OCI-LY3 (cell line): ENCODE measurements around the gene ELF3.

Source experiments
- H2AFZ ChIP-seq: fragments of 200-600, 300-600 bp; shearing (Covaris generic); 2 replicates; pipeline ENCODE4 v1.6.0; 2014; ENCODE audit warnings: antibody characterized with exemption, low read depth, low read length
- H3K27ac ChIP-seq: fragments of 200-600, 300-600 bp; sonication (generic); 2 replicates; pipeline ENCODE4 v1.5.1; 2014; ENCODE audit warnings: mild to moderate bottlenecking, low read length, moderate library complexity, mixed read lengths
- H3K27me3 ChIP-seq: fragments of 200-600, 300-600 bp; sonication (generic); 2 replicates; pipeline ENCODE4 v1.6.1; 2014; ENCODE audit warnings: low read depth, low read length, mixed read lengths
- H3K36me3 ChIP-seq: fragments of 200-600, 300-600 bp; sonication (generic); replicated peaks from 2 replicates; pipeline ENCODE3; 2014; ENCODE audit warnings: low read depth, low read length, mixed read lengths
- H3K4me1 ChIP-seq: fragments of 300-600, 200-600 bp; sonication (generic); 2 replicates; pipeline ENCODE4 v1.6.1; 2014; ENCODE audit warnings: low read length, mixed read lengths
- H3K4me2 ChIP-seq: fragments of 200-600, 300-600 bp; sonication (generic); 2 replicates; pipeline ENCODE4 v1.6.1; 2014; ENCODE audit warnings: low read length, mixed read lengths
- H3K4me3 ChIP-seq: fragments of 300-600, 200-600 bp; sonication (generic); 2 replicates; pipeline ENCODE4 v1.5.1; 2014; ENCODE audit warnings: antibody characterized with exemption, mild to moderate bottlenecking, low read length, moderate library complexity
- H3K79me2 ChIP-seq: fragments of 300-600, 200-600 bp; shearing (Covaris generic); 2 replicates; pipeline ENCODE4 v1.6.1; 2014; ENCODE audit warnings: mild to moderate bottlenecking, low read length, mixed read lengths
- H3K9ac ChIP-seq: fragments of 300-600, 200-600 bp; shearing (Covaris generic); 2 replicates; pipeline ENCODE4 v1.6.0; 2014; ENCODE audit warnings: mild to moderate bottlenecking, low read length, moderate library complexity
- H3K9me3 ChIP-seq: fragments of 200-600, 300-600 bp; shearing (Covaris generic); 2 replicates; pipeline ENCODE4 v1.6.1; 2014; ENCODE audit warnings: low read length, mixed read lengths; ENCODE audit not compliant: insufficient read depth
- H4K20me1 ChIP-seq: fragments of 200-600, 300-600 bp; sonication (generic); 2 replicates; pipeline ENCODE4 v1.6.1; 2016; ENCODE audit warnings: low read length, mixed read lengths; ENCODE audit not compliant: insufficient read depth
- EZH2phosphoT487 ChIP-seq: fragments of 200-600 bp; shearing (Covaris generic); IDR thresholded peaks from 2 replicates; pipeline ENCODE4 v1.6.1; 2018; ENCODE audit warnings: antibody characterized with exemption, mixed run types, low read depth
- TF ChIP-seq, protein P1 (sequence below): fragments of 200-600, 300-600 bp; sonication (generic); IDR thresholded peaks from 2 replicates; pipeline ENCODE4 v1.5.1; 2014; ENCODE audit warnings: antibody characterized with exemption, low read length, low read depth

ELF3 gene

GRCh38 chr1:202029727-202030126 lies 19.3 kb downstream of the ELF3 start:
- no peak overlapping the region for H3K9ac ChIP-seq
- no peak overlapping the region for H2AFZ ChIP-seq
- peaks cover 5% of the 10 kb centered on the region for H3K4me1 ChIP-seq
- no peak overlapping the region for H3K4me2 ChIP-seq
- H3K79me2 ChIP-seq: no peaks in the 10 kb centered on the region
- no peaks in the 10 kb centered on the region for H4K20me1 ChIP-seq
- no peaks in the 10 kb centered on the region for H3K36me3 ChIP-seq
- no peak overlapping the region for H3K4me3 ChIP-seq
- no peak overlapping the region for H3K27ac ChIP-seq
- no peaks in the 10 kb centered on the region for H3K9me3 ChIP-seq
- no peaks in the 10 kb centered on the region for H3K27me3 ChIP-seq
- TF ChIP-seq EZH2phosphoT487: no peak
- TF ChIP-seq, protein P1, sequence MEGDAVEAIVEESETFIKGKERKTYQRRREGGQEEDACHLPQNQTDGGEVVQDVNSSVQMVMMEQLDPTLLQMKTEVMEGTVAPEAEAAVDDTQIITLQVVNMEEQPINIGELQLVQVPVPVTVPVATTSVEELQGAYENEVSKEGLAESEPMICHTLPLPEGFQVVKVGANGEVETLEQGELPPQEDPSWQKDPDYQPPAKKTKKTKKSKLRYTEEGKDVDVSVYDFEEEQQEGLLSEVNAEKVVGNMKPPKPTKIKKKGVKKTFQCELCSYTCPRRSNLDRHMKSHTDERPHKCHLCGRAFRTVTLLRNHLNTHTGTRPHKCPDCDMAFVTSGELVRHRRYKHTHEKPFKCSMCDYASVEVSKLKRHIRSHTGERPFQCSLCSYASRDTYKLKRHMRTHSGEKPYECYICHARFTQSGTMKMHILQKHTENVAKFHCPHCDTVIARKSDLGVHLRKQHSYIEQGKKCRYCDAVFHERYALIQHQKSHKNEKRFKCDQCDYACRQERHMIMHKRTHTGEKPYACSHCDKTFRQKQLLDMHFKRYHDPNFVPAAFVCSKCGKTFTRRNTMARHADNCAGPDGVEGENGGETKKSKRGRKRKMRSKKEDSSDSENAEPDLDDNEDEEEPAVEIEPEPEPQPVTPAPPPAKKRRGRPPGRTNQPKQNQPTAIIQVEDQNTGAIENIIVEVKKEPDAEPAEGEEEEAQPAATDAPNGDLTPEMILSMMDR: no peak

DNA sequence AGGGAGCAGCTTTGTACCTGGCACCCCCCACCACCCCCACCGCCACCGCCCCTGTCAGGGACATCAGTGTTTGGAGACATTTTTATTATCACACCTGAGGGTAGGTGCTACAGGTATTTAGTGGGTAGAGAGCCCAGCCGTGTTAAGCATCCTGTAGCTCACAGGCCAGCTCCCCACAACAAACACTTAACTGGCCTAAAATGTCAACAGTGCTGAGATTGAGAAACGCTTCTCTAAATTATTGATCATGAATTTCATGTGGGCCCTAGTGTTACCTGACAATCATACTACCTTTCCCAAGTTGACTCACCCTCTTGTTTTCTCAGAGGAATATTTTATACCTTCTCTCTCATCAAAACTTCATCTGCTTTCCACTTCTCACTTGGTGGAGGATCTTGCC lies 21.4 kb downstream of the ELF3 start:
- no peaks in the 10 kb centered on the region for H4K20me1 ChIP-seq
- peaks cover 12% of the 10 kb centered on the region for H3K4me1 ChIP-seq
- H3K27me3 ChIP-seq: no peaks in the 10 kb centered on the region
- H2AFZ ChIP-seq: no peak overlapping the region
- H3K4me3 ChIP-seq: no peak overlapping the region
- H3K79me2 ChIP-seq: no peaks in the 10 kb centered on the region
- no peak overlapping the region for H3K9ac ChIP-seq
- TF ChIP-seq, protein P1: no peak
- no peak for TF ChIP-seq EZH2phosphoT487
- no peaks in the 10 kb centered on the region for H3K36me3 ChIP-seq
- H3K9me3 ChIP-seq: no peaks in the 10 kb centered on the region
- H3K4me2 ChIP-seq: no peak overlapping the region
- no peak overlapping the region for H3K27ac ChIP-seq

DNA sequence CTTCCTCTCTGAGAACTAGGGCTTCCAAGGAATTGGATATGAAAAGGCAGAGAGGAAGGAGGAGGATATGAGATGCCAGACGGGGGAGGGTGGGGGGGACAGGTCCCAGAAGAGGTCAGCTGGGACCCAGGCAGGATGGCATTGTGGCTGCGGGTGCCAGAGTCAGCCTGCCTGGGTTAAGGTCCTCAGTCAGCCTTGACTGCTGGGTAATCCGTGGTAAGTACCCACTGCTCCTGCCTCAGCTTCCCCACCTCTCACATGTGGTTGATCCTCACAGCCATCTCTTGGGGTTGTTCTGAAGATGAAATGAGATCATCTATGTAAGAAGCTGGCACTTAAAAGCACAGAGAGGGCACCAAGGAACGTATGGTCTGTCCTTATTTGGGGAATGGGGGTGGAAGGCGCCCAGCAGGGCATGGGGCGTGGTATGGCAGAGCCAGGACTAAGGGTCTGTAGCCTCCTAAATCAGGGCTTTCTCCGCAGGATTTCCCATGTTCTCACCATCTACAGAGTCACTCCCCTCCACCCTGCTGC lies 23.8 kb downstream of the ELF3 start:
- peak overlapping the region; percentile 1; the same call in 1 of the 2 replicates for H3K9ac ChIP-seq
- no peaks in the 10 kb centered on the region for H3K36me3 ChIP-seq
- no peaks in the 10 kb centered on the region for H3K27me3 ChIP-seq
- no peaks in the 10 kb centered on the region for H3K9me3 ChIP-seq
- H3K4me2 ChIP-seq: peak overlapping the region; percentile 87
- H3K4me1 ChIP-seq: peaks cover 15% of the 10 kb centered on the region
- peak overlapping the region; percentile 70 for H2AFZ ChIP-seq
- no peak overlapping the region for H3K27ac ChIP-seq
- H3K4me3 ChIP-seq: peak overlapping the region; percentile 46; the same call in 1 of the 2 replicates
- TF ChIP-seq, protein P1: no peak
- no peak for TF ChIP-seq EZH2phosphoT487
- H4K20me1 ChIP-seq: no peaks in the 10 kb centered on the region
- no peaks in the 10 kb centered on the region for H3K79me2 ChIP-seq

DNA sequence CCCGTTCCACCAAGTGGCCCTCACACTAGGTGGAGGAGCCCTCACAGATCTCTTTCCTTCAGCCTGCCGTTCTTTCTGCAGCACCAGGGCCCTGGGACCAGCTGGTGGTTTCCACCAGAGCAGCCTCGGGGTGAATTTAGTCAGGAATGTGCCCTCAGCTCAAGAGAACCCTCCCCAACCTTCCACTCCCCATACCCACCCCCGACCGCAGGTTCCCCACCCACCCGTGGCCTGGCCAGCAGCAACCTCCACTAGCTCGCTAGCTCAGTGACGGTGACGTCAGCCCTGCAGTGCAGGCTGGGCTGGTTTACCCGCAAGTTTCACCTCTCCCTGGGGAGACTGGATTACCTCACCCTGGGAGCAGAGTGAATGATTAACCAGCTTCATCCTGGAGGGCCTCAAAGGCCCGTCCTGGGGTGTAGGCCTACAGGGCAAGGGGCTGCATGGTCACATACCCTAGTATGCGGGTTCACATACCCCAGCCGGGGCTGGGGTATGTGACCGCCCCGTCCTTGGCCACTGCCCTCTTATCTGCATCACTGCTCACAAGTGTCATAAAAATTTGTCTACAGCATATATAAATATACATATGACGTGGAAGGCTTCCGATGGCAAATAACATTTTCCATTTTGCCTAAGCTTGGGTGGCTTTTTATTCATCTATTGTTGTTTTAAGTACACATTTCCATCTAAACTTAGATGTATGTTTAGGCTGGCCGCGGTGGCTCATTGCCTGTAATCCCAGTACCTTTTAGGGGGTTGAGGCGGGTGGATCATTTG lies 24.5 kb downstream of the ELF3 start:
- Histone ChIP-seq H3K4me2 (peak overlapping the region; percentile 87), H3K79me2 (no peaks in the 10 kb centered on the region), H2AFZ (peak overlapping the region; percentile 70), H3K27ac (no peak overlapping the region), H3K4me3 (peak overlapping the region; percentile 46), H3K9ac (peak overlapping the region; percentile 1; the same call in 1 of the 2 replicates), H3K4me1 (peaks cover 15% of the 10 kb centered on the region), H3K36me3 (no peaks in the 10 kb centered on the region), H3K9me3 (no peaks in the 10 kb centered on the region), H4K20me1 (no peaks in the 10 kb centered on the region), H3K27me3 (no peaks in the 10 kb centered on the region)
- no peak for TF ChIP-seq EZH2phosphoT487
- TF ChIP-seq, protein P1: no peak
